Breast epithelium (tissue), 4 donors: ENCODE measurements around the gene ASAP3. TPM values are rescaled to one million over a fixed set of nuclear protein-coding genes. Genes with fewer than 3 reads are reported as not detected.
A peak's percentile ranks its signal among the peaks of the same experiment; 100 is the strongest.

Experiments used
- DNase-seq, 2 donors: peaks; one replicate each; pipeline ENCODE4 v3.0.0-alpha.2; 2019; ENCODE audit warnings: low spot score in 2 of 2
- H3K27ac ChIP-seq, 2 donors: fragments of 200-600 bp; sonication (generic) in 1 of 2; one replicate each; pipeline ENCODE4 v1.5.1; 2016 to 2019; ENCODE audit warnings: mild to moderate bottlenecking in 1 of 2
- H3K27me3 ChIP-seq, 2 donors: fragments of 200-600 bp; sonication (generic) in 1 of 2; one replicate each; pipeline versions ENCODE4 v1.5.1 to v1.6.0; 2017 to 2019; ENCODE audit warnings: control low read depth in 1 of 2, mild to moderate bottlenecking in 1 of 2
- H3K36me3 ChIP-seq: fragments of 200-600 bp; one replicate; pipeline ENCODE4 v1.5.1; 2019
- H3K4me1 ChIP-seq, 2 donors: fragments of 200-600 bp; sonication (generic); one replicate each; pipeline ENCODE4 v1.5.1; 2016 to 2019; ENCODE audit warnings: control low read depth in 1 of 2
- H3K4me3 ChIP-seq, 3 donors: fragments of 200-600 bp; sonication (generic); 1 replicate in 2 of 3; 2 replicates in 1 of 3; pipeline ENCODE4 v1.5.1; 2016 to 2019; ENCODE audit warnings: mild to moderate bottlenecking in 3 of 3, moderate library complexity in 2 of 3
- H3K9me3 ChIP-seq, 2 donors: fragments of 200-600 bp; sonication (generic) in 1 of 2; one replicate each; pipeline ENCODE4 v1.5.1; 2016 to 2019; ENCODE audit warnings: control low read depth in 1 of 2
- CTCF ChIP-seq, 3 donors: fragments of 450-650 bp; IDR thresholded peaks; one replicate each; pipeline ENCODE4 v1.5.1; 2016 to 2017; ENCODE audit warnings: antibody characterized with exemption in 3 of 3, mild to moderate bottlenecking in 3 of 3, moderate library complexity in 3 of 3
- POLR2A ChIP-seq: fragments of 450-650 bp; IDR thresholded peaks from one replicate; pipeline ENCODE4 v1.6.1; 2016; ENCODE audit warnings: antibody characterized with exemption, mild to moderate bottlenecking, moderate library complexity
- POLR2AphosphoS5 ChIP-seq, 3 donors: sonication (generic); formaldehyde crosslinking; IDR thresholded peaks; one replicate each; pipeline ENCODE4 v1.6.1; 2017; ENCODE audit warnings: antibody characterized with exemption in 3 of 3
- intact Hi-C: fragments of 100-400 bp; cut with DNase I; formaldehyde crosslinking; loops from one replicate; pipeline ENCODE4 v1.15.1; 2023; ENCODE audit warnings: low total_unique reads
- total RNA-seq, 3 donors: library from RNA; depleted of rRNA; stranded (reverse); fragments of >200 nt; gene quantifications; one replicate each; pipeline ENCODE4 v1.1.0, GENCODE V29; 2016

Gene ASAP3
- total RNA-seq, 3 donors from 2014 or later, result 47.7 to 61.6 (median 54.9) TPM

GRCh38 chr1:23408797-23409290, 75.1 kb downstream of the ASAP3 start:
- TF ChIP-seq CTCF (IDR thresholded peaks at IDR 0.05) (no peak), POLR2AphosphoS5 (IDR thresholded peaks at IDR 0.05) (no peak), POLR2A (no peak)
- no peak for DNase-seq
- Histone ChIP-seq H3K4me1 (peaks cover 0 to 6% of the 10 kb centered on the region in 2 donors), H3K27me3 (no peaks in the 10 kb centered on the region), H3K27ac (no peak overlapping the region), H3K36me3 (no peaks in the 10 kb centered on the region), H3K9me3 (no peaks in the 10 kb centered on the region), H3K4me3 (no peak overlapping the region)
- intact Hi-C loops, result loop anchor here (10.0 kb wide), 1 partner anchor 64 kb away; the partner anchor contains the start of gene HNRNPR

- H3K27ac ChIP-seq, result no peak overlapping the region
- no peaks in the 10 kb centered on the region for H3K36me3 ChIP-seq
- intact Hi-C loops, result loop anchor here (10.0 kb wide), 1 partner anchor 62 kb away; the partner anchor contains the start of gene HNRNPR
These were observed 76.9 kb downstream of the ASAP3 start for GRCh38 chr1:23407016-23407630.

GRCh38 chr1:23405946-23406345, 78.0 kb downstream of the ASAP3 start:
- DNase-seq, result no peak
- intact Hi-C loops, result loop anchor here (10.0 kb wide), 1 partner anchor 61 kb away; the partner anchor contains the start of gene HNRNPR
- no peak overlapping the region for H3K4me3 ChIP-seq
- H3K27ac ChIP-seq, result no peak overlapping the region
- H3K36me3 ChIP-seq, result no peaks in the 10 kb centered on the region
- H3K9me3 ChIP-seq, result no peaks in the 10 kb centered on the region
- no peaks in the 10 kb centered on the region for H3K27me3 ChIP-seq
- TF ChIP-seq POLR2A (no peak), CTCF (IDR thresholded peaks at IDR 0.05) (no peak), POLR2AphosphoS5 (IDR thresholded peaks at IDR 0.05) (no peak)
- H3K4me1 ChIP-seq, result peaks cover 0 to 21% of the 10 kb centered on the region in 2 donors

More at GRCh38 chr1:23407016-23407630, 76.9 kb downstream of the ASAP3 start:
- H3K27me3 ChIP-seq, result no peaks in the 10 kb centered on the region
- no peaks in the 10 kb centered on the region for H3K9me3 ChIP-seq
- H3K4me1 ChIP-seq, result peaks cover 0 to 16% of the 10 kb centered on the region in 2 donors
- DNase-seq, result no peak
- no peak overlapping the region for H3K4me3 ChIP-seq
- TF ChIP-seq POLR2A (no peak), CTCF (IDR thresholded peaks at IDR 0.05) (no peak), POLR2AphosphoS5 (IDR thresholded peaks at IDR 0.05) (no peak)

- H3K4me3 ChIP-seq, result peak overlapping the region in 2 of 3 donors; percentile 9 to 41
- peaks cover 0 to 22% of the 10 kb centered on the region in 2 donors for H3K4me1 ChIP-seq
- peak; percentile 90 to 92 for DNase-seq
- no peaks in the 10 kb centered on the region for H3K9me3 ChIP-seq
- no peaks in the 10 kb centered on the region for H3K27me3 ChIP-seq
- intact Hi-C loops, result loop anchor here (10.0 kb wide), 1 partner anchor 59 kb away; the partner anchor contains the start of gene HNRNPR
- TF ChIP-seq POLR2A, result no peak
- peak in 2 of 3 donors; percentile 30 to 60 for TF ChIP-seq POLR2AphosphoS5 (IDR thresholded peaks at IDR 0.05)
- peak; percentile 93 to 96 (median 94) for TF ChIP-seq CTCF (IDR thresholded peaks at IDR 0.05)
- no peaks in the 10 kb centered on the region for H3K36me3 ChIP-seq
- H3K27ac ChIP-seq, result peak overlapping the region; percentile 63 to 65
These were observed 80.1 kb downstream of the ASAP3 start for GRCh38 chr1:23403735-23404486.
